Suprapubic skin (tissue), 4 donors: ENCODE measurements around the gene IFRD2.

Experiments
- CTCF ChIP-seq, 2 donors: fragments of 200-600 bp in 1 of 2; fragments of 450-650 bp in 1 of 2; sonication (generic) in 1 of 2; IDR thresholded peaks; one replicate each; pipeline ENCODE4 v1.5.1; 2016 to 2019; ENCODE audit warnings: antibody characterized with exemption in 2 of 2, mild to moderate bottlenecking in 1 of 2, moderate library complexity in 1 of 2
- POLR2A ChIP-seq, 2 donors: fragments of 450-650 bp; IDR thresholded peaks; one replicate each; pipeline ENCODE4 v1.6.1; 2017; ENCODE audit warnings: antibody characterized with exemption in 2 of 2, mild to moderate bottlenecking in 2 of 2, moderate library complexity in 2 of 2
- POLR2AphosphoS5 ChIP-seq, 3 donors: sonication (generic); formaldehyde crosslinking; IDR thresholded peaks; one replicate each; pipeline ENCODE4 v1.6.1; 2017; ENCODE audit warnings: antibody characterized with exemption in 3 of 3

- no peak for TF ChIP-seq POLR2A (IDR thresholded peaks at IDR 0.05)
- no peak for TF ChIP-seq CTCF (IDR thresholded peaks at IDR 0.05)
- TF ChIP-seq POLR2AphosphoS5 (IDR thresholded peaks at IDR 0.05) = no peak
These were observed 47.4 kb upstream of the IFRD2 start for GRCh38 chr3:50339485-50340146.
